Kidney epithelial cell (primary cell): ENCODE data around the gene RING1. TPM values are rescaled to one million over a fixed set of nuclear protein-coding genes. Genes with fewer than 3 reads are reported as not detected.

Source experiments
- DNase-seq: peaks from one replicate; pipeline ENCODE4 v3.0.0-alpha.2; 2010; ENCODE audit warnings: low read depth
- H3K27me3 ChIP-seq: 2 replicates; pipeline ENCODE4 v1.6.0; 2011; ENCODE audit warnings: low read length; ENCODE audit not compliant: control insufficient read depth, insufficient read depth
- H3K36me3 ChIP-seq: 2 replicates; pipeline ENCODE4 v1.5.1; 2011; ENCODE audit warnings: low read length; ENCODE audit not compliant: control insufficient read depth, insufficient read depth
- H3K4me3 ChIP-seq: 2 replicates; pipeline ENCODE4 v1.5.1; 2011; ENCODE audit warnings: low read depth, mild to moderate bottlenecking, control low read depth, low read length
- total RNA-seq: library from RNA; depleted of rRNA; stranded (reverse); fragments of >200 nt; gene quantifications from 2 replicates; pipeline ENCODE4 v1.2.3, GENCODE V29; 2015
- TF ChIP-seq, protein P1 (sequence below): IDR thresholded peaks from 2 replicates; pipeline ENCODE4 v1.5.1; 2011; ENCODE audit warnings: mild to moderate bottlenecking, moderate library complexity, low read length, control low read depth, inconsistent platforms; ENCODE audit not compliant: insufficient read depth, poor library complexity, severe bottlenecking

RING1 gene
- total RNA-seq, 1 donor from 2014 or later, result 12.1 TPM

DNA sequence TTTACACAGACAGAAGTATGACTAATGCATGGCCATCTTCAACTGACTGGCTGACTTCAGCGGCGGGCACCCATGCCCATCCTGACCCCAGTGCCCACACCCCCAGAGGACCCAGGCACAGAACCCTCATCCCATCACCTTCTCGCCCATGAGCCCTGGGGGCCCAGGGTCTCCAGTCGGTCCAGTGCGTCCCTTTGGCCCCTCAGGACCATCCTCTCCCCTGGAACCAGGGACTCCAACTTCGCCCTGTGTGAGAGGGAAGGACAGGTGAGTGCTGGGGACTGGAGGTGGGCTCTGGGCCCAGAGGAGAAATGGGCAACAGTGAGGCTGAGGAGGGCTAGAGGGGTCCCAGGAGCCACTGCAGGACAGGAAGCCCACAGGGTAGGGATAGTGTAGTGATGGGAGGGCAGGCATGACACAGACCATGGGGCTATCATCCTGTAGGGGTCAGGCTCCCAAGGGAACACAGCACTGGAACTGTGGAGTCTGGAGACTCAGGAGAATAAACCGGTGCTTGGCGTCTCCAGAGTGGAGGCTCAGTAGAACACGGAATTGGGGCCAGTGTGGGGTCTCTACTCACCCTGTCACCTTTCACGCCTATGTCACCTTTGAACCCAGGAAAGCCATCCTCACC lies 32.7 kb upstream of the RING1 start:
- no peak for DNase-seq
- Histone ChIP-seq H3K27me3 (peaks cover 12% of the 10 kb centered on the region), H3K36me3 (no peaks in the 10 kb centered on the region), H3K4me3 (no peak overlapping the region)
- TF ChIP-seq, protein P1, sequence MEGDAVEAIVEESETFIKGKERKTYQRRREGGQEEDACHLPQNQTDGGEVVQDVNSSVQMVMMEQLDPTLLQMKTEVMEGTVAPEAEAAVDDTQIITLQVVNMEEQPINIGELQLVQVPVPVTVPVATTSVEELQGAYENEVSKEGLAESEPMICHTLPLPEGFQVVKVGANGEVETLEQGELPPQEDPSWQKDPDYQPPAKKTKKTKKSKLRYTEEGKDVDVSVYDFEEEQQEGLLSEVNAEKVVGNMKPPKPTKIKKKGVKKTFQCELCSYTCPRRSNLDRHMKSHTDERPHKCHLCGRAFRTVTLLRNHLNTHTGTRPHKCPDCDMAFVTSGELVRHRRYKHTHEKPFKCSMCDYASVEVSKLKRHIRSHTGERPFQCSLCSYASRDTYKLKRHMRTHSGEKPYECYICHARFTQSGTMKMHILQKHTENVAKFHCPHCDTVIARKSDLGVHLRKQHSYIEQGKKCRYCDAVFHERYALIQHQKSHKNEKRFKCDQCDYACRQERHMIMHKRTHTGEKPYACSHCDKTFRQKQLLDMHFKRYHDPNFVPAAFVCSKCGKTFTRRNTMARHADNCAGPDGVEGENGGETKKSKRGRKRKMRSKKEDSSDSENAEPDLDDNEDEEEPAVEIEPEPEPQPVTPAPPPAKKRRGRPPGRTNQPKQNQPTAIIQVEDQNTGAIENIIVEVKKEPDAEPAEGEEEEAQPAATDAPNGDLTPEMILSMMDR, result no peak

DNA sequence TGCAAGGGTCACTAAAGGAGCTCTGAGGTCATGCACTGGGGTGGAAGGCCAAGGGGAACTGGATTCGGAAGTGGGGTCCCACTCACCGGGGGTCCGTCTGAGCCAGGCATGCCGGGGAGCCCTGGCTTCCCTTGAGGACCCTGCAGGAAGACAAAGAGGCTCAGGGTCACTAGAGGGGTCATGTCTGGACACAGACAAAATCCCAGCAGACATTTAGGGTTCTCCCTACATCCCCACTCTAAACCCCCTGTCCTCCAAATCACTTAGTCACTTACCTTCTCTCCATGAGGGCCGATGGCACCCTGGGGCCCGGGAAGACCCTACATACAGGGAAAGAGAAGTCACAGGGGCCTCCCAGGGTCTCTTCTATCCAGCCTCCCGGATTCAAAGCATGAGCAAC lies 31.4 kb upstream of the RING1 start:
- Histone ChIP-seq H3K4me3 (no peak overlapping the region), H3K27me3 (peaks cover 12% of the 10 kb centered on the region), H3K36me3 (no peaks in the 10 kb centered on the region)
- TF ChIP-seq, protein P1, result no peak
- no peak for DNase-seq

DNA sequence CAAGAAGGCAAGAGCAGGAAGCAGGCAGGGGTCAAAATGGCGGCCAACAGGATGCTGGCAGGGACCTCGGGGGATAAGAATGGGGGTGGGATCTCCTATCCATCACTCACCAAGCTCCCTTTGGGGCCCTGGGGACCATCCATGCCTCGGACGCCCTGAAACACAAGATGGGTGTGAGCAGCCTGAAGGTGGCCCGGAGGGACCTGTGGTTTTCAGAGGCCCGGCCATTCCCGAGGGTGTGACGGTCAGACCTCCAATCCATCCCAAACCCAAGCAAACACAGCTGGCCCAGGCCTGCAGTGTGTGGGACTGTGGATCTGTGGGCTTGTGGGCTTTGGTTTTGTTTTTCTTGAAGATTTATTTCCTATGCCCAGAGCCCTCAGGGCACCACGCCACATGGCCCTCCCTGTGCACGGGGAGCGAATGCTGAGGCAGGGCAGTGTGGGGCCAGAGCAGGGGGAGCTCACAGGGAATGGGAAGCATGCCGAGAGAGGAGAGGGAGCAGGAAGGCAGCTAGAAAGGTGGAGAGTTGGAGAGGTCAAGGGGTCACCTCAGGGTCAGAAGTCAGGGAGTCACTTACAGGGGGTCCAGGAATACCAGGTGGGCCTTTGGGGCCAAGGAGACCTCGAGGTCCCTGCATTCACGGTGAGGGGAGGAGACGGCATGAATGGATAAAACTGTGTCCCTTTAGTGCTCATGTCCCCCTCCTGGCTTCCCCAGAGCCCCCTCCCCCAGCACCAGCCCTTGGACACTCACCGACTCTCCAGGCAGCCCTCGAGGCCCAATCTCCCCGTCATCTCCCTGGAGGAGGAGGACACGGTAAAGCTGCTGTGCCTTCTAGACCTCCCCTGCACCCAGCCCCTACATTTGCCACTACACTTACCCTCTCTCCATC lies 30.5 kb upstream of the RING1 start:
- Histone ChIP-seq H3K27me3 (peaks cover 12% of the 10 kb centered on the region), H3K36me3 (no peaks in the 10 kb centered on the region), H3K4me3 (no peak overlapping the region)
- no peak for DNase-seq
- TF ChIP-seq, protein P1, result no peak

DNA sequence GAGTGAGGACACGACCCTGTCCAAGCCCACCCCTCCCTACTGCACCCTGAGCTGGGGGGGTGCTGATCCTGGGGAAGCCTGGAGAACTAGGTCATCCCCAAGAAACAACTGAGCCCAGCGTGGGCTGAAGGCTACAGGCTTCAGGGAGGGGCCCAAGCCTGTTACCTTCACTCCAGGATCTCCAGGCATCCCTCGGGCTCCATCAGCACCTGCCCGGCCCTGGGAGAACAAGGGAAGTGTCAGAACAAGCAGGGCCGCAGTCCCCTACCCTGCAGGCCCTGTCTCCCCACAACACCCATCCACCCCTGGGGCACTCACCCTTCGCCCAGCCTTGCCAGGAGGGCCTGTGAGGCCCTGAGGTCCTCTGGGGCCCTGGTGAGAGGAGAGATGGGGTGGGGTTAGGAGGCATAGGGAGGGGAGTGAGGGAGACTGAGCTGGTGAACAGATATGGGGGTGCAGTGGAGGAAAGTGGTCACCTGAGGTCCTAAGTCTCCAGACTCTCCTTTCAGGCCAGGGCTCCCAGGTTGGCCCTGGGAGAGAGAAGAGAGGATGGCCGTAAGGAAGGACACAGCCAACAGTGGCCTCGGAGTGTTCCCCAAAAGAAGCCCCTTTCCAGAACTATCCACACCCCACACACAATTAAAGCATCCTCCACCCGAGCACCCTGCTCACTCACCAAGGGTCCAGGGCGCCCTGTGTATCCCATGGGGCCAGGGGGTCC lies 29.4 kb upstream of the RING1 start:
- DNase-seq, result no peak
- Histone ChIP-seq H3K4me3 (no peak overlapping the region), H3K36me3 (no peaks in the 10 kb centered on the region), H3K27me3 (peaks cover 6% of the 10 kb centered on the region)
- TF ChIP-seq, protein P1, result no peak

DNA sequence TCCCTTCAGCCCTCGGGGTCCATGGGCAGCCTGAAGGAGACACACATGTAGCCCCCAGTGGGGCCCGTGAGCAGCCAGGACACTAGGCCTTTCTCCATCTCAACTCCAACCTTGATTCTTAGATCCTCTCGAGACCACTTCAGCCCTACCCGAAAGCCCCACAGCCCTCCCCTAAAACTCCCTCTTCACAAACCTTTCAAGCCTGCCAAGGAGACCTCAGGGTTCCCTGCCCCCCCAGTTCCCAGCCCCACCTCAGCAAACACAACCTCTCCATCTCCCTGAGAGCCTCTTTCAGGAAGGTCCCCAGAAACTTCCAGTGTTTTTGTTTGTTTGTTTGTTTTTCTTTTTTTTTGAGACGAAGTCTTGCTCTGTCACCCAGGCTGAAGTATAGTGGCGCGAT lies 27.2 kb upstream of the RING1 start:
- TF ChIP-seq, protein P1, result no peak
- Histone ChIP-seq H3K36me3 (no peaks in the 10 kb centered on the region), H3K27me3 (peaks cover 4% of the 10 kb centered on the region), H3K4me3 (no peak overlapping the region)
- DNase-seq, result no peak
